Right renal cortex interstitium (tissue), 3 donors: Measurements from ENCODE around the gene ZNF496. TPM values are rescaled to one million over a fixed set of nuclear protein-coding genes. Genes with fewer than 3 reads are reported as not detected.

Experiments used
- DNase-seq, 3 donors: peaks; one replicate each; pipeline ENCODE4 v3.0.0-alpha.2; 2013; ENCODE audit warnings: low read depth in 3 of 3, low spot score in 2 of 3
- polyA plus RNA-seq, 3 donors: library from polyadenylated mRNA; unstranded; fragments of 120-200 nt; gene quantifications; one replicate each; pipeline ENCODE4 v1.2.1, GENCODE V29; 2013; ENCODE audit not compliant: insufficient read length in 3 of 3

Gene ZNF496
- polyA plus RNA-seq, 3 donors: 34.1 to 35.0 (median 34.3) TPM

DNA sequence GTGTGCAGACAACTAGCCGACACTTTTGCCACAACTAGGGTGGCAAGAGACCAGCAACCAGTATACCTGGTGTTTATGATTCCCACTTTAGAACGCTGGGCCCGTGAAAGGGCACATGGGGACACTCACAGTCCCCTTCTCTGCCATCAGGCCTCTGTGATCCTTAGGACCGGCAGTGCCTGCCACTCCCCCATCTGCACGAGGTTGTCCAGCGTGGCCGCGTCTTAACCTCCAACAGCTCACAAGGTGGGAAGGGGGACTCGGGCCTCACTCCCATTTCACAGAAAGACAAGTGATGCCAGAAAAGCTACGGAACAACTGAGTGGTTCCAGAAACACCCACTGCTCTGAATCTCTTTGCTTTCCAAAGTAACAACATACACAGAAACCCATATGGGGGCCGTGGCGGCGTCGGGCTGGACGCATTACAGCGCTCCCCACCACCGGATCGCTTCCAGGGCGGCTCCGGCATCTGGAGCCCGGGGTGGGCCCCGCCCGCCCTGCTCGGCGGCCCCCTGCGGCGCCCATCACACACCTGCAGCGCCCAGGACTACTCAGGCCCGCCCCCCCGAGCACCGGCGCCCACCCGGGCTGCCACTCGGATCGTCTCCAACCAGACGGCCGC lies 1.0 kb downstream of the ZNF496 start:
- no peak for DNase-seq

DNA sequence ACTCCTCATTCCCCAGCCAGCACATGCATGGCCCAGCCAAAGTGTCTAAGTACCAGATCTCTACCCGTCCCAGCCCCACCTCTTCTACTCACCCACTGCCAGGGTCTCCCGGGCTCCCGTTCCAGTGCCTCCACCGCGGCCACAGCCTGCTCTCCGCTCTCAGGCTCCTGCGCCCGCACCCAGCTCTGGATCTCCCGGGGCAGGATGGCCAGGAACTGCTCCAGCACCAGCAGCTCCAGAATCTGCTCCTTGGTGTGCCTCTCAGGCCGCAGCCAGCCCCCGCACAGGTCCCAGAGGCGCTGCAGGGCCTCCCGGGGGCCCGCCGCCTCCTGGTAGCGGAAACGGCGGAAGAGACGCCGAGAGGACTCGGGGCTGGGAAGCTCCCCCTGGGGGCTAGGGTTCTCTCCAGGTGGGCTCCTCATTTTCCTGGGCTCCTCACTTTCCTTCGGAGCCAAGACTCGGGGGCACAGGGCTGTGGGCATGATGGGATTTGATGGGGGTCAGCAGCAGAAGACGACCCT lies 2.5 kb downstream of the ZNF496 start:
- DNase-seq: no peak

DNA sequence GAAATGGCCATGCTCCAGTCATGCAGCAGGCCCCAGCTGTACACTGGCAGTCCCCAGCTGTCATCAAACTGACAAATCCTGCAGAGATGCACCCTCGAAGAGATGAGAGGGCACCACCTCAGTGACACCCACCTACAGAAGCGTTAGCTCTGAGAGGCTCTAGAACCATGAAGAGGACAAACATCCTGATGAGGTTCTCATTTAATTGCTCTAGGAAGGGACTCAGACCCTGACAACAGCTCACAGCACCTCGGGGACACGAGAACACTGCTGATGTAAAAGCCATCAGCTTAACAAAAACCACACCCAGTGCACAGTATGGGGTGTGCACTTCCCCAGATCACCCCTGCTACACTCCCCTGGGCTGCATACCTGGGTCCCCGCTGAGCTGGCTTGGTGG lies 3.4 kb downstream of the ZNF496 start:
- DNase-seq: no peak

DNA sequence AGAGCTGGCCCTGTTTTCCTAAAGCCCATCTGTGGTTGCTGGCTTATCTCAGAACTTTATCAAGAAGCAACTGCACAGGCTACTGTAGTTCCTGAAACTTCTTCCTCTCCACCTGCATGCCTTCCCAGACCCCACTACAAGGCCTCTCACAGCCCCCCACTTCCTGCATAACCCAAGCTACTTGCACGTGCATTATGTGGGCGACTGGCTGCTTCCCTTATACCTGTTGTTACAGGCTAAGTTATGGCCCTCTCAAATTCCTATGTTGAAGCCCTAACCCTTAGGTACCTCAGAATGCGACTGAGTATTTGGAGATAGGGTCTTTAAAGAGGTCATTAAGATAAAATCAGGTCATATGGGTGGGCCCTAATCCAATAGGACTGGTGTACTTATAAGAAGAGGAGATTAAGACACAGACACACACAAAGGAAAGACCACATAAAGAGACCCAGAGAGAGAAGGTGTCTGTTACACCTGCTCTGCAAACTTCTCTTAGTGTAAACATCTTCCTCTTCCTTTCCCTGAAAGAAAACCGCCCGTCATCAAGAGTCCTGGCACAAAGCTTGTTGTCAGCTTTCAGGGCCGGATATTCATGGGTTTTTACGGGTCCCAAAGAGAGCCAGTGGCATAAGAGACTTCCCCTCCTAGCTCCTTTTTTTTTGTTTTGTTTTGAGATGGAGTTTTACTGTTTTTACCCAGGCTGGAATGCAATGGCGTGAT lies 5.1 kb downstream of the ZNF496 start:
- no peak for DNase-seq

DNA sequence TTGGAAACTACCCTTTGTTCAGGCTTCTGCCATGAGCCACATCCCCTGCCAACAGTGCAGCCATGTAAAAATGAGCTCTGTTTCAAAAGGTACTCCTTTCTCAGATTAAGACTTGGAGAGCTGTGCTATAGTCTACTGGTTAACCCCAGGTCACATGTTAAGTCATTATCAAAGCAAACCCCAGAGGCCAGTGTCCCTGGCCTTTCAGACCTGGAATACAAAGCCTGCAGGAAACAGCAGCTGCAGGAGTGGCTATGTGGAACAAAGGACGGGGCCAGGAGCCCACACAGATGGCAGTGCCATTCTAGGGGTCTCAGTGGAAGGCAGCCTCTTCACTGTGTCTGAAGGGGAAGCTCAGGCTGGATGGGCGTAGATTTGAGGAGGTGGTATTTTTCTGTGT lies 6.7 kb downstream of the ZNF496 start:
- no peak for DNase-seq

DNA sequence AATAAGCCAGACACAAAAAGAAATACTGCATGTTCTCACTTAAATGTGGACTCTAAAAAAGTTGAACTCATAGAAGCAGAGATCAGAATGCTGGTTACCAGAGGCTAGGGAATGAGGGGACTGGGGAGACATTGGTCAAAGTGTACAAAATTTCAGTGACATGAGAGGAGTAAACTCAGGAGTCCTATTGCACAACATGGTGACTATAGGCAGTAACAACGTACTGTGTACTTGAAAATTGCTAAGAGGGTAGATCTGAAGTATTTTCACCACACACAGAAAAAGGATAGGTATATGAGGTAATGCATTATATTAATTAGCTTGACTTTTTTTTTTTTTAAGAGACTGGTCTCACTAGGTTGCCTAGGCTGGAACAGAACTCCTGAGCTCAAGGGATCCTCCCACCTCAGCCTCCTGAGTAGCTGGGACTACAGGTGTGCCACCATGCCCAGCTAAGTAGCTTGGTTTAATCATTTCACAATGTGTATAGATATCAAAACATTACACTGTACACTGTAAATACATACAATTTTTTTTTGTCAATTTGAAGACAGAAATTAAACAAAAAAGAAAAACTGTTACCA lies 7.4 kb downstream of the ZNF496 start:
- DNase-seq: no peak

DNA sequence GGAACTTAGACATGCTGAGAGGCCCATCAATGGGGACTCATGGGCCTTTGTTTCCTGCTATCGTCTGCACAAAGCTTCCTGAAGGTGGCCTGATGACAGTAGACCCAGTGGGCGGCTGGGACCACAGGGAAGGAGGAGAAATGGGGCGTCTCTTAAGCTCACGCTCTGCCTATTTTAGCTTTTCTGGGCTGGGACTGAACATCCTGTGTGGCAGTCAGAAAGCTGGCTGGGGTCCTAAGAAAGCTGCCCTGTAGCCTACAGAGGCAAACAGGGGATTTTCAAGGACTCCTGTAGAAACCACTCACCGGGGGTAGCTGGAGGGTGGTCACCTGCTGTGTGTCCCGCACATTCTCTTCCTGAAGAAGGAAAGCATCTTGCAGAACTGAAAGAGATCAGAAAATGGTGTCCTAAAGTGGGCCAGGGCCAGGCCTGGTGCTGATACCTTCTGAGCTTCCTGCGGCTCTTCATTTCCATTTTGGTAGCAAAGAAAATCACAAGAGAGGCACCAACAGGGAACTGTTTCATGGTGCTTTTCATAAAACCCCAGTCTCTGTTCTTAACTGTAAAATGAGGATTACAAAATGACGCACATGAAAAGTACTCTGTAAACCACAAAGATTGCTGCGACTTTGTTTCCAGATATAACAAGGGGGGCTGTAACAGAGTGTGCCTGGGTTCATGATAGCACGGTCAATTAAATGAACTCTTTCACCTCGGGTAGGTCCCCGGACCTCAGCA lies 8.6 kb downstream of the ZNF496 start:
- no peak for DNase-seq

DNA sequence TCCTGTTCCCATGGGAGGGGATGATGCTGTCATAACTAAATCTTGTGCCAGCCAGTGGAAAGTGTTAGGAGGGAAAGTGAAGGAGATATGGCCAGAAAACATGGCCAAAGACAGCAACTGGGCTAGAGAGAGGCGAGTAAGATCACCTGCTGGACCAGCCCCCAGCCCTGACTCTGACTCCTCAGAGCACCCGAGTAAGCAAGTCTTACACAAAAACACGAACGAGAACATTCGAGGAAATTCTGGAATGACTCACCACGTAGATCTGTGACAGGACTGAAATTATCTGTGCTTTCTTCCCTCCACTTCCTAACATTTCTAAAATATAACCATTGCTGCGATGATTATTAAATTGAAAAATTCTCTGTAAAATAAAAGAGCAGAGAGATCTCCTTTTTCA lies 9.2 kb downstream of the ZNF496 start:
- no peak for DNase-seq

DNA sequence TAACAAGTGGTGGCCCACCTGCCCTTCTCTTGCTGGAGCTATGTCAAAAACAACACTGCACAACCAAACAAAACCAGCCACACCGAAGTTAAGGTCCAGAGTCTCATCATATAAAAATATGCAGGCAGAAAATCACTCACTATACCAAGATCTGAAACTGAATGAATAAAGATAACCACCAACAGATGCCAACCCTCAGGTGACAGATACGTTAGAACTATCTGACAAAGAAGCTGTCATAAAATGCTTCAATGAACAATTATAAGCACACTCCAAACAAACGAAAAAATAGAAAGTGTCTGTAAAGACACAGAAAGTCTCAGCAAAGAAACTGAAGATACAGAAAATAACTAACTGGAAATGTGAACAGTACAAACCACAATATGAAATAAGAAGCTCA lies 14.0 kb downstream of the ZNF496 start:
- DNase-seq: no peak

DNA sequence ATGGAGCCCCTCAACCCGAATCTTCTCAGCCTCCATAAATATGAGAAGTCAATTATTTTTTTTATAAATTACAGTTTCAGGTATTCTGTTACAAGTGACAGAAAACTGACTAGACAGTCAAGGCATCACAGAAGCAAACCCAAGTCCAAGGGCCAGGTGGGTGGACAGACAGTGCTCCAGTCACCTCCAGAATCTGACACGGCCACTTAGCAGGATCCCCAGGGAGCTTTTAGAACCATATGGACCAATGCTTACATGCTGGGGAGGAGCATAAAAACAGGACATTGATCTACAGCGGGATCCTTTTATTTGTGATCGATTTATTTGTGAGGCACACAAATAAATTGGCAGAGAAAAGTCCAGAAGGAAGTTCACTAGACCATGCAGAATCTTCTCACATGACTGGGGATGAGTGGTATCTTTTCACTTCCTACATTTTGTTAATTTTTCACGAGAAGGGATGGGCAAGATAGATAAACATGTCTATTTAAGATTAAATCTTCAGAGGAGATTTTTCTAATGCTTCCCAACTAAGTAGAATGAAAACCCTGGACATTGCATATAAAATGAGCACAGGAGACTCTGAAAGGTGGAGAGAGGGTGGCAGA lies 15.0 kb downstream of the ZNF496 start:
- no peak for DNase-seq

DNA sequence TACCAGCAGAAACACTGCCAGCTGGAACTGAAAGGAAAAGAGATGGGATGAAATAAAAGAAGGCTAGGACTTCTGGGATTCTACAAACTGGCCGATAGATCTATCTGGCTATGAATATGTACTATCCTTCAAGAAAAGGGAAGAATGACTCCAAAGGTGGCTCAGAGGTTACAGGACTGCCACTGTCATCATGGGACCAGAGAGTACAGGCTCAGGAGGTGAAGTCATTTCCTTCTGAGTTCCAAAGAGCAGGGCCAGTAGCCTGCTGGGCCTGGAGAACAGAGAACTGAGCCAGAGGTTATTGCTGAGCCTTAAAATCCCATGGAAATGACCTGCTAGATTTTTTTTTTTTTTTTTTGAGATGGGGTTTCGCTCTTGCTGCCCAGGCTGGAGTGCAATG lies 27.6 kb downstream of the ZNF496 start:
- no peak for DNase-seq

DNA sequence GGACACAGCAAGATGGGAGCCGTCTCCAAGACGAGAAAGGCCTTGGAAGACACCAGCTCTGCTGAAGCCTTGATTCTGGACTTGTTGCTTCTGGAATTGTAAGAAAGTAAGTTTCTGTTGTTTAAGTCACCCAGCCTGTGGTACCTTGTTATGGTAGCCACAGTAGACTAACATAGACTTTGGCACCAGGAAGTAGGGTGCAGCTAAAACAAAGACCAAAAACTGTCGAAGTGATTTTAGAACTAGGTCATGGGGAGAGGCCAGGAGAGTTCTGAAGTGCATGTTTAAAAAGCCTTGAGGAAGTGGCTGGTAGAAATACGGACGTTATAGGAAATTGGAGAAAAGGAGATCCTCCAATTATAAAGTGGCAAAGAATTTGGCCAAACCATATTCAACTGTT lies 28.5 kb downstream of the ZNF496 start:
- DNase-seq: no peak

DNA sequence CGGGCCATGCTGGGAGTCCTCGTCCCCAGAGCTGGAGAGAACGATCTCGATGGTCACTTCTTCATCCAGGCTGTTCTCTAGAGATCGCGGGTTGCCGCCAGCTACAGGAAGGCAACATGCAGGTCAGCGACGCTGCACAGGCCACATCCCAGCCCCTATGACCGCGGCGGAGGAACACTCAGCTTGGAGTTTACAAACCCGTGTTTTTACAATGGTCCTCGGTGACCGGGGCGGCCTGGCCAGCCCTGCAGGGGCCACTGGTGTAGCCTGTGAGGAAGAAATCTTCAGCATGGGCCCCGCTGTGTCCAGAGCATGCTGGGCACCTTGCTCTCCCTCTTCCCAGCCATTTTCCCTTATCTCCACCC lies 30.5 kb downstream of the ZNF496 start:
- no peak for DNase-seq

DNA sequence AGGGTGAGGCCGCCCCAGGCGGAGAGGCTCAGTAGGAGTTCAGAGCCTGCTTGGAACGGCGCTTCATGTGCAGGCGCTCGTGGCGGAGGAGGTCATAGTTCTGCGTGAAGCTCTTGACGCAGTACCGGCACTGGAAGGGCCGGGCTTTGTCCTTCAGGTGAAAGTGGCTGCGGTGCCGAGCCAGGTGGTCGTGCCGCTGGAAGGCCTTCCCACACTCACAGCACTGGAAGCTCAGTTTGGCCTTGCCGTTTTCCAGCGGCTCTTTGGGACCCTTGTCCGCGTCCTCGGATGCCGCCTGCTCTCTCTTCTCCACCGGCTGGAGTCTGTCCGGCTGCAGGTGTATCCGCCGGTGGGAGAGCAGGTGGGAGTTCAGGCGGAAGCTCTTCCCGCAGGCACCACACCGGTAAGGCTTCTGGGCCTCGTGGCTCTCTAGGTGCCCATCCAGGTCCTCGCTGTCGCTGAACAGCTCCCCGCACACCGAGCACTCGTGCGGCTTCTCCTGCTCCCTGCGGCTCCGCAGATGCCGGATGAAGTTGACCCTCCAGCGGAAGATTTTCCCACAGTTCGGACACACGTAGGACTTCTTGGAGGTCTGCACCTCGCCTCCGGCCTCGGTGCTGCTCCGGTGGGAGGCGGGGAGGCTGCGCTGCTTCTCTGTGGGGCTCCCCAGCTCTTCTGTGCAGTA lies 31.0 kb downstream of the ZNF496 start:
- no peak for DNase-seq

DNA sequence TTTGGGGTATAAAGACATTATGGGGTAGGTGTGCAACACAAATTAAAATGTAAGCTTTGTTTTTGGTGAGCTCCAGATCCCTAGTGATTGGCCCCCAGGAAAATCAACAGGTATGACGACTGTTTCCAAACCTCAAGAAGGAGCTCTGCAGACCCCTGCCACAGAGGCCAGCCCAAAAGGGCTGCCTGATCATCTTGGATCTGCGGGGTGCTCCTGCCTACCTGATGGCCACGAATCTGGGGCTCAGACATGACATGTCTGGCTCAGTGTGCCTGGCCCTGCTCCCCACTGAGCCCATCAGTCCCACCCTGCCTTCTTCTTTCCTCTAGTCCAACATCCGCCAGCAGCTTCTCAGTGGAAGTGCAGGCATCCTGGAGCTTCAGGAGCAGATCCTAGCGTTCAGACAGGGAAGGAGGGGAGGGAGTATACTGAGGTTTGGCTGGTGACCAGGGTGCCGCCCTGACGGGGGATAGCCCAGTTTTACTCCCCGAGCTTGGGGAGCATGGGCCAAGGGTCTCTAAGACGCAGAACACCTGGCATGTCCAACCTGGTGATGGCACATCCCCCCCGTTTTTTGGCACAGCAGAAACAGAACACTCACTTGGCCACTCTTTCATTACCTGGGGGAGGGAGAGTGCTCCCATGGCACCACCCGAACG lies 31.8 kb downstream of the ZNF496 start:
- no peak for DNase-seq

DNA sequence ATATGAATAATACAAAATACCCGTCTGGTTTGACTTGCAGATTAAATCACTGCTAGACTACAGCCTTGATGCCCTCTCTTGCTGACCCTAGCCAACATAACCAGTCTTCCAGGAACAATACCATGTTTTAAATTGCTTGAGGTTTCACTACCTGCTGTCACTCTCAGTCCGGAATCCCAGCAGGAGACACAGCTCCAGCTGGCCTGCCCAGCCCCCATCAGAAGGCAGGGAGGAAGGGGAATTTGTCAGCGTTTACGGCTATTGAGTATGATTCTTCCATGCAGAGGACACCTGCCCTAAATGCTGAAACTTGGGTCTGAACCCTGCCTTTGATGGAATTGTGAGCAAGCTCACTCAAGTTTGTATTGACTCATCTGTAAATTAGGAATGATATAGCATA lies 33.0 kb downstream of the ZNF496 start:
- DNase-seq: no peak

DNA sequence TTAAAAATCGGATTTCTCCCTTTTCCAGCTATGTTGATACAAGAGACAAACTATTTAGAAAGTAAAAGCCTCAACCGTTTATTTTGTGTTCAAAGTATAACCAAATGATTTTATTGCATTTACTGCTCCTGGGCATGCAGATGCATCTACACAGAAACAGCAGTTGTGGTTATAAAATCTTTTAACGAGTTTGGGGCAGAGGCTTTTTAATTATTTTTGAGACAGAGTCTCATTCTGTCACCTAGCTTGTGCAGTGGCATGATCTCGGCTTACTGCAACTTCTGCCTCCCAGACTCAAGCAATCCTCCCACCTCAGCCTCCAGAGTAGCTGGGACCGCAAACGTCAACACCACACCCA lies 33.6 kb downstream of the ZNF496 start:
- DNase-seq: no peak

DNA sequence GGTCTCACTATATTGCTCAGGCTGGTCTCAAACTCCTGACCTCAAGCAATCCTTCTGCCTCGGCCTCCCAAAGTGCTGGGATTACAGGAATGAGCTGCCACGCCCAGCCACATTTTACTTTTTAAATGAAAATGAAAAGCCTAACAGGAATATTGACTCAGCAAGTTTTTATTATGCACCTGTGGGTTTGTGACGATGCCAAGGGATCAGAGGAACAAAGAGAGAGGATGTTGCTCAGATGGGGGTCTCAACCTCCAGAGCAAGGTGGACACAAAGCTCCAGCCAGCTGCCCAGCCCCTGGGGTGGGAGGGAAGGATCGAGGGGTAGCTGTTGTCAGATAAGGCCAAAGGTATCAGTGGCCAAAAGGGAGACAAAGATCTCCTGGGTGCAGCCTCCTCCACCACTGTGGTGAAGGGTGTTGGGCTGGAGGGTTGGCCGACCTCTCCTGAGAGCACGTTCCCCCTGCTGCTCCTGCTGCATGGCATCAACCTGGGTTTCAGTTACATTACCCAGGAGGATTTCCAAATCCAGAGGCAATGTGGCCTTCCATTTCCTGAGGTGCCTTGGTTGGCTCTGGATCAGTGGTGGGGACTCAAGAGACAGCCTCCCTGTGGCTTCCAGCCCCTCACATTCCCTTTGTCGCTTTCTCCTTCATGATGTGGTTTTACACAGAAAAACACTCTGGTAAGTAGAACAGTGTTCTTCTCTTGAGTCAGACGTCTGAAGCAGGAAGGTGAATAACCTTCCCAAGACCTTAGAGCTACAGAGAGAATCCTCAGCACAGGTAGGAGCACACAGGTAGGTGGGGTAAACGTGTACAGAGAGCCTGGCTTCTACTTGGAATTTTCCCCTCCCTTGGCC lies 34.2 kb downstream of the ZNF496 start:
- DNase-seq: no peak

DNA sequence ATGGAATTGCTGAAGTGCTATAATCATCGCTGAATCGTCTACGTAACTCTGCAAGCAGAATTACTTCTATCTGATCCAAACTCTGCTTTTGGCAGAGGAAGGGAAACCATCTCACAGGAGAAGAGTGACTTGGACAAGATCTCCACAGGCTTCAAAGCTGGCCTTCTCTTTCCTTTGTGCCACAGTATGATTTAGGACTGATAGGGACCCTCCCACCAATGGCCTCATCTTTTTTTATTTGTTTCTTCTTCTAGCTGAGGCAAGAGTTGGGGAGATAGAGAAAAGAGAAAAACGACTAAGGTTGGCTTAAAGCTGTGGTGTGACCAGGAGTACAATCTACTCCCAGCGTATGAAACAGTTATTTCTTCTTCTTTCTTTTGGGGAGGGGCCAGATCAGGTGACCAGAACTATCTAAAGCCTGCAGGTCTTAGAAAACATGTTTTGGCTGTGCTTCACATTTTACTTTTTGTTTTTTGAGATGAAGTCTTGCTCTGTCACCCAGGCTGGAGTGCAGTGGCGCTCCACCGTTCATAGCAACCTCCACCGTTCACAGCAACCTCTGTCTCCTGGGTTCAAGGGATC lies 35.0 kb downstream of the ZNF496 start:
- DNase-seq: no peak
